Stimulated activated CD4-positive, alpha-beta T cell treated with anti-CD3 and anti-CD28 coated beads, TNF-alpha, amount 100 ng/mL, for 1 hour (primary cell): ENCODE data around the gene EMD.

ENCODE experiments used
- DNase-seq, 3 donors: peaks; one replicate each; pipeline ENCODE4 v3.0.0-alpha.2; 2020; ENCODE audit warnings: low read depth in 3 of 3, low spot score in 1 of 3

EMD gene

DNA sequence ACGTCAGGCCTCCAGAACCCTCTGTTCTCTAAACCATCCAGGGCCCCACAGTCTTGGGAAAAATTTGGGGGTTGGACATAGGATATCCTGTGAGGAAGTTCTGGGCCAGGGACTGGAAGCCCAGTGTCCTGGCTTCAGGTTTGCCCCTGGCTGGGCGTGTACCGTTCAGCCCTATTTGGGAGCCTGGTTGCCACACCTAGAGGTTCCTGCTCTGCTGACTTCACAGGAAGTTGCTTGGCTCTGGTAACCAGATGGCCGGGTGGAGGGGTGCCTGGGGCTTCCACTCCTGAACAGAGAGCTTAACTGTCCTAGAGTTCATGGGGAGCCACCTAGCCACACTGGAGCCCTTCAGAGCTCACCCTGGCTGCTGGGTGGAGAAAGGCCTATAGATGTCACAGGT lies 33.4 kb downstream of the EMD start:
- no peak for DNase-seq

DNA sequence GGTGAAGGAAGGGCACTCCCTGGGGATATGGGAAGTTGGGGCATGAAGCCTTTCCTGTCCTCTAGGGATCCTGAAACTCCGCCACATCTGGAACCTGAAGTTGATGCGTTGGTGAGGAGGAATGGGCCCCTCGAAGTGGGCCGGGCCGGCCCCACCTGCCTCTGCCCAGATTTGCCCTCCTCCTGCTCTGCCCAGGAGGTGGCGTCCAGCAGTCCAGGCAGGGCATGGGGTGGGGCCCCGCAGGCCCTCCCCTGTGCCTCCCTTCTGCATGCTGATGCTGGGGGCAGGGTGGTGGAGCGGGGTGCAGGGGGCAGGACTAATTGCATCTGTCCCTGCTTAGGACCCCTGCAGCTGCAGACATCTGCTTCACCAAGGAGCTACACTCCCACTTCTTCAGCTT lies 34.0 kb downstream of the EMD start:
- DNase-seq, result no peak

DNA sequence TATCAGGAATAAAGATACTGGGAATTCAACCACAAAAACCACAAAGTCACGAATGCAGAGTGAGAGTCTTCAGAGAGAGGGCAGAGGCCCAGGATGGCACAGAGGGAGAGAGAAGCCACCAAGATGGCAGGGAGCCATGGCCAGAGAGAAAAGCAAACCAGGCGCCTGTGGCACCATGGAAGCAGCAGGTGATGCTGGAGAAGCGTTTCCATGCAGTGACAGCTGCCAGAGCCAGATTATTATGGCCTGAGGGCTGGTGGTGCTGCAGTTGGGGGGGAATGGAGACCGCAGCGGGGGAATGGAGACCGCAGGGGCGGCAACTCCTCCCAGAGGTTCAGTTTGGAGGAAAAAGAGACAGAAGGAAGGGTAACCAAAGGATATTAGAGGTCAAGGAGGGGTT lies 38.1 kb downstream of the EMD start:
- DNase-seq, result no peak

DNA sequence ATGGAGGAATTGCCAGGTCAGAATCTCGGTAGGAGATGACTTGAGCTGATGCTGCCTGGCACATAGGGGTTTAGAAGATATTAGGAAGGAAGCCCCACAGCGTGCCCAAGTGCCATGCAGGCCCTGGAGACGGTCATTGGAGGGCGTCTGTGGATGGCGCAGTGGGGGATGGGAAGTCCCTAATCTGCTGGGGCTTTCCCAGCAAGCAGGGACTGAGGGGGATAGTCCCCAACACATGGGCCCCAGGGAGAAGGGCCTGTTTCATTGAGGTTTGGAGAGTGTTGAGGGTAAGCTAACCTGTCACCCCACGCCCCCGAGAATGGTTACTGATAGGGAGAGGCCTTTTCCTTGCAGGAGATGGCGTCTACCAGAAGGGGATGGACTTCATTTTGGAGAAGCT lies 40.1 kb downstream of the EMD start:
- DNase-seq, result no peak

DNA sequence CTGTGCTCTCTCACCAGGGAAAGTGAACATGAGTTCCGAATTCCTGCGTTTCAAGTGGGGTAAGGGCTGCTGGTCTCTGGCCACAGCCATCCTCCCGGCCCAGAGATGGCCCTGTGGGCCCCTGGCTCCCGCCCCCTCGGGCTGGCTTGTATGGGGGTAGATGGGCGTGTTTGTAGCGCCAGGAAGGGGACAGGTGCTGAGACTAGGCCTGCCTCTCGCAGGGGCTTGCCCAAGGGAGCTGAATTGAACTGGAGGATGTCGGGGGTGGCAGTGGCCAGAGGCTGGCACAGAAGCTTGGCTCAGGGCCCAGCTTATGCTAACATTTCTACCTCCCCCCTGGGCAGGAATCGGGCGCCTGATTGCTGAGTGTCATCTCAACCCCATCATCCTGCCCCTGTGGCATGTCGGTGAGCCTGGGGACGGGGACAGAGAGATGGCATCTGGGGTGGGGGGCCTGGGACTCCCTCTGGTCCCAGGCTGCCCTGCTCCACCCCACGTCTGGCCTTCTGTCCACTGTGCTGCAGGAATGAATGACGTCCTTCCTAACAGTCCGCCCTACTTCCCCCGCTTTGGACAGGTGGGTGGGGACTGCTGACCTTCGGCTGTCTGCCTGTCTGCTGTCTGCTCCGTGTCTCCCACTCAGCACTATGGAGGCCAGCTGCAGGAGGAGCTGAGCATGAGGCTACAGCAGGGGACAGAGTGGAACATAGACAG lies 40.8 kb downstream of the EMD start:
- DNase-seq, result no peak

DNA sequence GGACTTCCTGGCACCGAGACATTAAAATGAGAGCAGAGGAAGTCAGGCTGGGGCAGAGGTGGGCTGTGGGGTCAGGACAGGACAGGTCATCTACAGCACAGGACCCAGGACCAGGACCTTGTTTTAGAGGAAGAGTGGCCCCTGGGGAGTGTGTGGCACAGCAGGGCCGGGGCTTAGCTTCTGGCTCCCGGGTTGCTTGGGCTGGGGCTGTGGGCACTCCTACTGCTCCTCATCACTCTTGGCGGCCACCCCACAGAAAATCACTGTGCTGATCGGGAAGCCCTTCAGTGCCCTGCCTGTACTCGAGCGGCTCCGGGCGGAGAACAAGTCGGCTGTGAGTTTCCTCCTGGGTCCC lies 41.3 kb downstream of the EMD start:
- no peak for DNase-seq

DNA sequence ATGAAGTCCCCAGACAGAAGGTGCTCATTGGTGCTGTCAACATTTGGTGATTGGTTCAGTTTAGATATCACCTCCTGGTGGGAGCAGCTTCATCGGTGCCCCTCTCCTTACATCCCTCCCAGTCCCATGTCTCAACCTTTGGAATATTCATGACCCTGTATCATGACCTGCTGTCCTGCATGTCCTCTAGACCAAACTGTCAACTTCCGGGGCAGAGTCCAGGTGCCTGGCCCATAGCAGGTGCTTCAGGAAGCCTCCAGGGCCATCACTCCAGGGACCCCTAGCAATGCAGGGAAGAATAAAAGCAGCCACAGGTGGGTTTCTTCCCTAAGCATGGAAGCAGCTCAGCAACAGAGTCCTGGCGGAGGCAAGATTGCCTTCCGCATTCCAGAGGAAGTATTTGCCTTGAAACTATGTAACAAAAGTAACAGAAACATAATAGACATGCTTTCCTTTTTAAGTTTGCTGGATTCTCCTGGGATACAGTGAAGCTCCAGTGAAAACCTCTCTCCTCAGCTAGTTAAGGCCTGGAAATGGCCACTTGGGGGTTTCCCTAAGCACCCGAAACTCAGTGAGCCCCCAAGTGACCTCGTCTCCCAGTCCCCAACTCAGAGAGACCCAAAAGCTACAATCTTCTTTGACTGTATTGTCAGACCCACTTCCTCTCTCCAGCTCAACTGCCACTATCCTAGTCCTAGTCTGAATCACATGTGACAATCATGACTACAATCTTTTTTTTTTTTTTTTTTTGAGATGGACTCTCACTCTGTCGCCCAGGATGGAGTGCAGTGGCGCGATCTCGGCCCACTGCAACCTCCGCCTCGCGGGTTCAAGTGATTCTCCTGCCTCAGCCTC lies 48.0 kb downstream of the EMD start:
- no peak for DNase-seq

DNA sequence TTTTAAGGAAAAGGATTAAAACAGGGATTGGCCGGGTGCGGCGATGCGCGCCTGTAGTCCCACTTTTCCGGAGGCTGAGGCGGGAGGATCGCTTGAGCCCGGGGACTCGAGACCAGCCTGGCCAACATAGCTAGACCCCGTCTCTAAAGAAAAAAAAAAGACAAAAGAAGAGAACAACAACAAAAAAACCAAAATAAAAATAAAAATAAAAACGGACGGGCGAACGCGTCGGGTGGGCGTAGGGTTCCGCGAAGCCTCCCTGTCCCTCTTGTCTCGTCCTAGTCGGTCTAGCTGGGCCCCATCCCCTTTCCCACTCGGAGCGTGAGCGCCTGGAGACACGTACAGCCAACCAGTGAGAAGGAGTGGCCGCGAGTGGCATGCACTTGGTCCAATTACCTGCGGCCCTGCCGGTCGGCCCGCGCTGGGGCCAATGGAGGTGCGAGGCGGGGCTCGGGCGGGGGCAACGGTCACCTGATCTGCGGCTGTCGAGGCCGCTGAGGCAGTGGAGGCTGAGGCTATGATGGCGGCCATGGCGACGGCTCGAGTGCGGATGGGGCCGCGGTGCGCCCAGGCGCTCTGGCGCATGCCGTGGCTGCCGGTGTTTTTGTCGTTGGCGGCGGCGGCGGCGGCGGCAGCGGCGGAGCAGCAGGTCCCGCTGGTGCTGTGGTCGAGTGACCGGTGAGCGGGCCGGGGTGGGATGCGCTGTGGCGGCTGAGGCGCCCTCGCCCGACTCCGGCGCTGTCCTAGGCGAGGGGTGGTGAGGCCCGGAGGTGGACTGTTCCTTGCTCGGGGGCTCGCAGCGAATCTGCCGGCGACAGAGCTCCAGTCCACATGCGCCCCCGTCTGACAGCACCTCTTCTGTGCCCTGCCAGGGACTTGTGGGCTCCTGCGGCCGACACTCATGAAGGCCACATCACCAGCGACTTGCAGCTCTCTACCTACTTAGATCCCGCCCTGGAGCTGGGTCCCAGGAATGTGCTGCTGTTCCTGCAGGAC lies 49.4 kb downstream of the EMD start, which contains the start of gene ATP6AP1:
TSS of gene ATP6AP1 (plus strand) at position 502 of the 996 bp plus-strand sequence. CDS start at position 518, 16 bp downstream.
- DNase-seq, result peak; percentile 68 to 72 (median 70)

DNA sequence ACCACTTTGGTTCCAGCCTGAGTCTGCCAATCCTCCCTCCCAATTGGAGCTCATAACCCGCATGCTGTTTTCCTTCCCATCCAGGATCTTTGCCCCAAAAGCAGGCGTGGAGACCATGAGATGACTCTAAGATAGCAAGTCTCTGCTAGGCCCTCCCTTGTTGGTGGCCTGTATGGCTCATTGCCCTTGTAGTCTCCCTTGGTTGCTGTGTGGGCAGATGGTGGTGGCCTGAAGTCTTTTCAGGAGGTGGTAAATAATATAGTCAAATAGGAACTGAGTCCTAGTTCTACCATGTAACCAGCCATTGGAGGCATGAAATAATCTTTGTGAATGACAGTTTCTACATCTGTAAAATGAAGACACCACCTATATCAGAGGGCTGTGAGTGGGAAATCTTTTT lies 50.6 kb downstream of the EMD start:
- no peak for DNase-seq

DNA sequence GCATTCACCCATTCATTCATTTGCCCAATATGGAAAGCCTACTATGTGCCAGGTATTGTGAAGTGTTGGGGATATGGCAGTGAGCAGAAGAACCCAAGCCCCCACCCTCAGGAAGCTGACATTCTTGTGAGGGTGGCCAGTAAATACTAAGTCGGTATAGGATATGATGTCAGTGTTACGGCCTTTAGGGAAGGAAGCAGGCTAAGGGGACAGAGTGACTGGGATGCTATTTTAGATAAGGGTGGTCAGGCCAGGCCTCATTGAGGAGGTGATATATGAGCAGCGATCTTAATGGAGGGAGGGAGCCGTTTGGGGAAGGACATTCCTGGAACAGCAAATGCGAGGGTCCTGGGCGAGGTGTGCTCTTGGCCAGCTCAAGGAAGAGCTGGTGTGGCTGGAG lies 51.4 kb downstream of the EMD start:
- no peak for DNase-seq

DNA sequence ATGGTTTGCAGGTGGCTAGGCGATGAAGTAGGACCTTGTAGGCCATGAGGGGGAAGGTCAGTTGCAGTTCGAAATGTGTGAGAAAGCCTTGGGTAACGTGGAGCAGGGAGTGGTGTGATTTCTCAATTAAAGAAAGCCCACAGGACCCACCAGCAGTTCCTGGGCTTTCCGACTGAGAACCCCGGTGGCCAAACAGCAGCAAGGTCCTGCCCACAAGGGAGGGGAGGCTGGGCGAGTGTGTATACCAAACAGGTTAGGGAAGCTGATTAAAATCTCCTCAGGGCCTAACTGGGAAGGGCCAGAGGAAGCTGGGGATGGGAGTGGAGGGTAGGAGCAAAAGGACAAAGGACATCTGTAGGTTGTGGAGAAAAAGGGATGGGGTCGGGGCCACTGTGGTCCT lies 51.8 kb downstream of the EMD start:
- no peak for DNase-seq
